ENCODE results near the gene RNF220. TPM values are rescaled to one million over a fixed set of nuclear protein-coding genes. Genes with fewer than 3 reads are reported as not detected.

Gene RNF220
- total and polyA plus RNA-seq, 11 donors, result 54.2 to 108 (median 62.4) TPM

DNA sequence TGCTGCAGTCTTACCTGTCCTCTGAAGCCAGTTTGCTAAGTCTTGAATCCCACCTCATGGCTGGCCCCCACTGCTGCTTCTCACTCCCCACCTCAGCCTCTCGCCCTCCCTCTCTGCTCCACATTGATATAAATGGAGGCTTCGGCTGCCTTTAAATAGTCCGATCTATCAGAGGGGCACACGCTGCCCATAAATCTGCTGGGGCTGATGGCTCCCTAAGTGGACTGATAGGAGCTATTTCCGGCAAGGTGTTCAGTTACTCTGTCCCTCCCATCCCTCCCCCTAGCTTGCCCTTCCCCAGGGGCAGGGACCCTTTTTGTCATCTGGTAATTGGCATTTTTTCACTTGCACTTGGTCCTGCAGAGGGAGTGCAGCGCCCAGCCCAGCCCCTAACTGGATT, 160.8 kb downstream of the RNF220 start:
- WGBS, 4 donors, result 67 to 85% (median 74%) methylated on average over 6 of the region's 6 CpGs
- Histone ChIP-seq H3K36me3 (no peaks in the 10 kb centered on the region), H3K27me3 (peaks cover 0 to 13% (median 0%) of the 10 kb centered on the region in 9 donors), H3K9me3 (no peaks in the 10 kb centered on the region), H3K4me1 (no peaks in the 10 kb centered on the region), H3K4me3 (no peak overlapping the region), H3K27ac (no peak overlapping the region)
- no peak for TF ChIP-seq POLR2A (IDR thresholded peaks at IDR 0.05)
- TF ChIP-seq, protein P1, sequence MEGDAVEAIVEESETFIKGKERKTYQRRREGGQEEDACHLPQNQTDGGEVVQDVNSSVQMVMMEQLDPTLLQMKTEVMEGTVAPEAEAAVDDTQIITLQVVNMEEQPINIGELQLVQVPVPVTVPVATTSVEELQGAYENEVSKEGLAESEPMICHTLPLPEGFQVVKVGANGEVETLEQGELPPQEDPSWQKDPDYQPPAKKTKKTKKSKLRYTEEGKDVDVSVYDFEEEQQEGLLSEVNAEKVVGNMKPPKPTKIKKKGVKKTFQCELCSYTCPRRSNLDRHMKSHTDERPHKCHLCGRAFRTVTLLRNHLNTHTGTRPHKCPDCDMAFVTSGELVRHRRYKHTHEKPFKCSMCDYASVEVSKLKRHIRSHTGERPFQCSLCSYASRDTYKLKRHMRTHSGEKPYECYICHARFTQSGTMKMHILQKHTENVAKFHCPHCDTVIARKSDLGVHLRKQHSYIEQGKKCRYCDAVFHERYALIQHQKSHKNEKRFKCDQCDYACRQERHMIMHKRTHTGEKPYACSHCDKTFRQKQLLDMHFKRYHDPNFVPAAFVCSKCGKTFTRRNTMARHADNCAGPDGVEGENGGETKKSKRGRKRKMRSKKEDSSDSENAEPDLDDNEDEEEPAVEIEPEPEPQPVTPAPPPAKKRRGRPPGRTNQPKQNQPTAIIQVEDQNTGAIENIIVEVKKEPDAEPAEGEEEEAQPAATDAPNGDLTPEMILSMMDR (IDR thresholded peaks at IDR 0.05), result no peak
- intact Hi-C loops (cut with DNase I), result no loop called here
- ATAC-seq (no peak), DNase-seq (no peak)

DNA sequence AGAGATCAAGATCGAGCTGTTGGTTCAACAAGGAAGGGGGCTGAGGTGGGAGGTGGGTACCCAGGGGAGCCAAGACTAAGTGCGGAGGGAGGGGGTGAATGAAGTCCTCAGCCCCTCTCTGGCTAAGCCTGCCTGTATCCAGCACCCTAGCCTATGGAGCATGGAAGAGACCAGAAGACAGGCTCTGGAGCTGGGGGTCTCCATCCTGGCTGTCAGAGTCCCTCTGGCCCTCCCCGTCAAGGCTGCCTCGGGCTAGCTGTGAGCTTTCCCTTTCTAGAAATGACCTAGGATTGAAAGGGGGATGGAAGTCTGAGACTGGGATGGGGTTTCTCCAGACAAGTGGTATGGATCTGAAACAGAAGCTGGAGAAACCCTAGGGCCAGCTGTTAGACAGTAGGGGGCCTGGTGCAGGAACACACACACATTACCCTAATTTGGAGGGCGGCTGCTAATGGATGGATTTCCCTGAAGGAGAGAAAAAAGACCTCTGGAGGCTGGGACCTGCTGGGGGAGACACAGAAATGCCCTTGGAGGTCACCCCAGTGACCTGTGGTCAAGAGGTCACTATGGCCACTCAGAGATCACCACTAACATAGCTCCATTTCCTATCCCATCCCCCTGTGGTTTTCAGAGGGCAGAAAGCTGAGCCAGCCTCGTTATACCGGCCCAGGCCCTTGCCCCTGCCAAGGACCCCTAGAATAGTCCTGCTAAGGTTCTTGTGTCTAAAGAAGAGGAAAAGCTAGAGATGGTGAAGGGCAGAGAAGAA, 161.4 kb downstream of the RNF220 start:
- Histone ChIP-seq H3K4me1 (no peaks in the 10 kb centered on the region), H3K9me3 (no peaks in the 10 kb centered on the region), H3K36me3 (no peaks in the 10 kb centered on the region), H3K4me3 (no peak overlapping the region), H3K27me3 (peaks cover 0 to 12% (median 0%) of the 10 kb centered on the region in 9 donors), H3K27ac (no peak overlapping the region)
- 80 to 85% (median 83%) methylated on average over 7 of the region's 7 CpGs for WGBS, 4 donors
- intact Hi-C loops (cut with DNase I), result no loop called here
- TF ChIP-seq POLR2A (IDR thresholded peaks at IDR 0.05), result no peak
- TF ChIP-seq, protein P1 (IDR thresholded peaks at IDR 0.05), result no peak
- ATAC-seq (no peak), DNase-seq (no peak)

DNA sequence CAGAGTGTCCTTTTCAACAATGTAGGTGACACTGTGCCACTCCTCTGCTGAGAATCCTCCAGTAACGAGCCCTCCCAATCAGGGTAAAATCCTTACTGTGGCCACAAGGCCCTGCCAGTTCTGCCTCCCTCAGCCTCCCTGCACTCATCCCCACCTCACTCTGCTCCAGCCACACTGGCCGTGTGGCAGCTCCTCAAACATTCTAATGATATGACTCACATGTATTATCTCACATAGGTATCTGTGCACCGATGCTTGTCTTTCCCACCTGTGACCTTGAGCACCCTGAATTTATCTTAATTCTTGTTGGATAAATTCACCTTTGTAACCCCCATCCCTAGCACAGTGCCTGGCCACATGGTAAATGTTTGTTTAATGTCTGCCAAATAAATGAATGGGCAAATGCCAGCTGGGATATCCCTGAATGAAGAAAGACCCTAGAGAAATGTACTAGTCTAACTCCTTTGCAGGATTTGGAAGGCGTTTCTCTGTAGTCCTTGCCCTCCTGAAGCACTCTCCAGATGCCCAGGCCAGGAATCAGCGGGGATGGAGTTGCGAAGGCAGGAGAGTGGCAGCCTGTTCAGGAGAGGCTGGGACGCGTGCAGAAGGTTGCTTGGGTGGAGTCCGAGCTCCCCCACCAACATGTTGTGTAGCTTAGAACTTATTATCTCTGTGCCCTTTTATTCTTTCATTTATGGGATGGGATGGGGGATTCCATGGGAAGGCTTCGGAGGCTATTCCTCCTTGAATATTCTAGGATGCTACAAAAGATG, 163.3 kb downstream of the RNF220 start:
- Histone ChIP-seq H3K4me3 (no peak overlapping the region), H3K4me1 (no peaks in the 10 kb centered on the region), H3K27ac (no peak overlapping the region), H3K27me3 (peaks cover 0 to 10% (median 0%) of the 10 kb centered on the region in 9 donors), H3K9me3 (no peaks in the 10 kb centered on the region), H3K36me3 (no peaks in the 10 kb centered on the region)
- WGBS, 4 donors, result 76 to 81% (median 81%) methylated on average over 10 of the region's 10 CpGs
- intact Hi-C loops (cut with DNase I), result no loop called here
- ATAC-seq, result no peak
- TF ChIP-seq, protein P1 (IDR thresholded peaks at IDR 0.05), result no peak
- no peak for TF ChIP-seq POLR2A (IDR thresholded peaks at IDR 0.05)
- no peak for DNase-seq

DNA sequence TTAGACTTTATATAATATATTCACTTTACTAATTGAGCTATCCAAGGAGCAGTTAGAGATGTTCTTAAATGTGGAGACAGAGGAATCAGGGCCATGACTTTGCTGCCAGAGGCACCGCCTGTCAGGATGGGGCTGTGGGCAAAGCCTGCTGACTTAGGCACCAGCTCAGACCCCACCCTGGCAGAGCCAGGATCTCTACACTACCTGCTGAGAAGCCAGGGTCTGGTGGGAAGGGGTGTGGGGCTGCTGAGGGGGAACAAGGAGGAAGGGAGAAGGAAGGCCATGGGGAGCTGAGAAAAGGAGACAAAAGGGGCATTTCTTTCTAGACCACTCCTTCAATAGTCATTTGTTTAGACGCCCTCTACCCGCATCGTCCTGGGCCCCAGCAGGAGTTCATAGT, 164.4 kb downstream of the RNF220 start:
- Histone ChIP-seq H3K27me3 (peaks cover 0 to 6% (median 0%) of the 10 kb centered on the region in 9 donors), H3K36me3 (no peaks in the 10 kb centered on the region), H3K4me3 (no peak overlapping the region), H3K4me1 (no peaks in the 10 kb centered on the region), H3K9me3 (no peaks in the 10 kb centered on the region), H3K27ac (no peak overlapping the region)
- no peak for TF ChIP-seq POLR2A (IDR thresholded peaks at IDR 0.05)
- TF ChIP-seq, protein P1 (IDR thresholded peaks at IDR 0.05), result no peak
- no peak for DNase-seq
- 78 to 86% (median 83%) methylated on average over 4 of the region's 4 CpGs for WGBS, 4 donors
- intact Hi-C loops (cut with DNase I), result no loop called here
- no peak for ATAC-seq

All from heart left ventricle (tissue), 16 donors.